Neural crest cell (in vitro differentiated cells): ENCODE measurements around the gene OLFM4. TPM values are rescaled to one million over a fixed set of nuclear protein-coding genes. Genes with fewer than 3 reads are reported as not detected.

Experiments
- DNase-seq: peaks from one replicate; pipeline ENCODE4 v3.0.0; 2021; ENCODE audit warnings: low read depth, mixed read lengths, low spot score
- H3K27ac Mint-ChIP-seq: one replicate; pipeline ENCODE4 v1.8.0; 2021; ENCODE audit warnings: mild to moderate bottlenecking, mixed read lengths; ENCODE audit not compliant: unreplicated experiment
- H3K27me3 Mint-ChIP-seq: 2 replicates; pipeline ENCODE4 v1.8.0; 2021; ENCODE audit warnings: low read depth, mild to moderate bottlenecking, mixed read lengths
- H3K36me3 Mint-ChIP-seq: 2 replicates; pipeline ENCODE4 v1.8.0; 2021; ENCODE audit warnings: low read depth, mild to moderate bottlenecking, mixed read lengths
- H3K4me1 Mint-ChIP-seq: 2 replicates; pipeline ENCODE4 v1.8.0; 2021; ENCODE audit warnings: mixed read lengths
- H3K4me3 Mint-ChIP-seq: one replicate; pipeline ENCODE4 v1.8.0; 2021; ENCODE audit warnings: mild to moderate bottlenecking, mixed read lengths
- H3K9me3 Mint-ChIP-seq: 2 replicates; pipeline ENCODE4 v1.8.0; 2021; ENCODE audit warnings: mixed read lengths
- CTCF ChIP-seq: fragments of 200-600 bp; sonication (generic); conservative IDR thresholded peaks from 2 replicates; pipeline ENCODE4 v1.5.0; 2021; ENCODE audit warnings: antibody characterized with exemption, mild to moderate bottlenecking
- total RNA-seq: library from RNA; stranded (reverse); gene quantifications from 2 replicates; pipeline ENCODE4 v1.2.1, GENCODE V29; 2021

The OLFM4 gene
- total RNA-seq, 1 donor from 2014 or later, result not detected

- no peaks in the 10 kb centered on the region for H3K36me3 Mint-ChIP-seq
- no peaks in the 10 kb centered on the region for H3K9me3 Mint-ChIP-seq
- no peak overlapping the region for H3K4me3 Mint-ChIP-seq
- no peak for DNase-seq
- no peak overlapping the region for H3K27ac Mint-ChIP-seq
- no peaks in the 10 kb centered on the region for H3K27me3 Mint-ChIP-seq
- H3K4me1 Mint-ChIP-seq, result peaks cover 11% of the 10 kb centered on the region
- no peak for TF ChIP-seq CTCF
Observed at GRCh38 chr13:53043398-53043797, 14.8 kb downstream of the OLFM4 start.

- no peak overlapping the region for H3K27ac Mint-ChIP-seq
- H3K27me3 Mint-ChIP-seq, result no peaks in the 10 kb centered on the region
- peaks cover 11% of the 10 kb centered on the region for H3K4me1 Mint-ChIP-seq
- H3K36me3 Mint-ChIP-seq, result no peaks in the 10 kb centered on the region
- TF ChIP-seq CTCF, result no peak
- H3K4me3 Mint-ChIP-seq, result no peak overlapping the region
- H3K9me3 Mint-ChIP-seq, result no peaks in the 10 kb centered on the region
- no peak for DNase-seq
Observed at GRCh38 chr13:53045189-53045588, 16.6 kb downstream of the OLFM4 start.

- Mint-ChIP-seq H3K4me3 (no peak overlapping the region), H3K9me3 (peaks cover 6% of the 10 kb centered on the region), H3K27ac (no peak overlapping the region), H3K36me3 (no peaks in the 10 kb centered on the region), H3K27me3 (no peaks in the 10 kb centered on the region), H3K4me1 (no peaks in the 10 kb centered on the region)
- DNase-seq, result no peak
- TF ChIP-seq CTCF, result no peak
Observed at GRCh38 chr13:53048880-53049279, 20.3 kb downstream of the OLFM4 start.

- Mint-ChIP-seq H3K4me3 (no peak overlapping the region), H3K36me3 (no peaks in the 10 kb centered on the region), H3K27ac (no peak overlapping the region), H3K4me1 (no peaks in the 10 kb centered on the region), H3K27me3 (no peaks in the 10 kb centered on the region), H3K9me3 (peaks cover 6% of the 10 kb centered on the region)
- DNase-seq, result no peak
- TF ChIP-seq CTCF, result no peak
Observed at GRCh38 chr13:53050151-53050550, 21.5 kb downstream of the OLFM4 start.

- no peaks in the 10 kb centered on the region for H3K4me1 Mint-ChIP-seq
- H3K27ac Mint-ChIP-seq, result no peak overlapping the region
- H3K36me3 Mint-ChIP-seq, result no peaks in the 10 kb centered on the region
- no peak for DNase-seq
- H3K27me3 Mint-ChIP-seq, result no peaks in the 10 kb centered on the region
- H3K9me3 Mint-ChIP-seq, result peaks cover 6% of the 10 kb centered on the region
- no peak for TF ChIP-seq CTCF
- no peak overlapping the region for H3K4me3 Mint-ChIP-seq
Observed at GRCh38 chr13:53052675-53053074, 24.1 kb downstream of the OLFM4 start.

- no peak overlapping the region for H3K27ac Mint-ChIP-seq
- no peak overlapping the region for H3K4me3 Mint-ChIP-seq
- TF ChIP-seq CTCF, result no peak
Observed at GRCh38 chr13:53054569-53054968, 26.0 kb downstream of the OLFM4 start.

More at GRCh38 chr13:53054569-53054968, 26.0 kb downstream of the OLFM4 start:
- peaks cover 6% of the 10 kb centered on the region for H3K9me3 Mint-ChIP-seq
- H3K36me3 Mint-ChIP-seq, result no peaks in the 10 kb centered on the region
- no peaks in the 10 kb centered on the region for H3K27me3 Mint-ChIP-seq
- H3K4me1 Mint-ChIP-seq, result no peaks in the 10 kb centered on the region
- no peak for DNase-seq
